Measurements from ENCODE around the gene SAXO1.

- TF ChIP-seq CTCF (IDR thresholded peaks at IDR 0.05; ENCODE audit: low read depth, low read length) (no peak), EZH2phosphoT487 (IDR thresholded peaks at IDR 0.05; ENCODE audit: low read depth) (no peak)
Observed at GRCh38 chr9:18976709-18977531, 56.1 kb downstream of the SAXO1 start.

Measured in OCI-LY3 (cell line).